ENCODE data around the gene PRMT1.

PRMT1 gene

GRCh38 chr19:49677231-49677900 lies at the start of gene PRMT1:
TSS of gene PRMT1 (plus strand) at chr19:49677271. CDS start at chr19:49677281, 10 bp downstream.
- Histone ChIP-seq H3K36me3 (ENCODE audit: insufficient read depth, low read length) (peaks cover 21% of the 10 kb centered on the region), H3K27me3 (ENCODE audit: insufficient read depth, low read length) (no peaks in the 10 kb centered on the region), H3F3A (ENCODE audit: insufficient read depth, low read length) (peaks cover 6% of the 10 kb centered on the region; the same call in 1 of the 2 replicates), H3K9me3 (ENCODE audit: low read length) (no peaks in the 10 kb centered on the region), H3K9ac (ENCODE audit: low read length) (peak within 1 kb of the TSS; percentile 97), H3K4me3 (ENCODE audit: low read depth, low read length, poor library complexity, severe bottlenecking) (peak within 1 kb of the TSS; percentile 89), H3K4me2 (ENCODE audit: low read length) (peak within 1 kb of the TSS; percentile 90), H3K79me2 (ENCODE audit: insufficient read depth, low read length) (peaks cover 31% of the 10 kb centered on the region), H3K27ac (ENCODE audit: low read depth, low read length, poor library complexity, severe bottlenecking) (peak within 1 kb of the TSS; percentile 92), H2AFZ (ENCODE audit: low read length) (no peak within 1 kb of the TSS), H3K9me2 (ENCODE audit: low read depth, low read length) (no peaks in the 10 kb centered on the region), H4K20me1 (ENCODE audit: insufficient read depth, low read length) (no peaks in the 10 kb centered on the region), H3K4me1 (ENCODE audit: insufficient read depth, low read length, severe bottlenecking) (peaks cover 60% of the 10 kb centered on the region)
- no peak for TF ChIP-seq CTCF (IDR thresholded peaks at IDR 0.05; ENCODE audit: low read length)
- TF ChIP-seq EZH2 (IDR thresholded peaks at IDR 0.05; ENCODE audit: borderline replicate concordance, low read length) = no peak

GRCh38 chr19:49629659-49630058 lies 47.4 kb upstream of the PRMT1 start:
- Histone ChIP-seq H3K9me2 (ENCODE audit: low read depth, low read length) (no peaks in the 10 kb centered on the region), H3K9ac (ENCODE audit: low read length) (no peak overlapping the region), H3K27ac (ENCODE audit: low read depth, low read length, poor library complexity, severe bottlenecking) (no peak overlapping the region), H3K4me2 (ENCODE audit: low read length) (no peak overlapping the region), H3K9me3 (ENCODE audit: low read length) (no peaks in the 10 kb centered on the region), H2AFZ (ENCODE audit: low read length) (no peak overlapping the region), H4K20me1 (ENCODE audit: insufficient read depth, low read length) (no peaks in the 10 kb centered on the region), H3K4me1 (ENCODE audit: insufficient read depth, low read length, severe bottlenecking) (no peaks in the 10 kb centered on the region), H3K27me3 (ENCODE audit: insufficient read depth, low read length) (no peaks in the 10 kb centered on the region), H3K36me3 (ENCODE audit: insufficient read depth, low read length) (peaks cover 28% of the 10 kb centered on the region), H3K79me2 (ENCODE audit: insufficient read depth, low read length) (no peaks in the 10 kb centered on the region), H3F3A (ENCODE audit: insufficient read depth, low read length) (no peaks in the 10 kb centered on the region), H3K4me3 (ENCODE audit: low read depth, low read length, poor library complexity, severe bottlenecking) (no peak overlapping the region)
- TF ChIP-seq CTCF (IDR thresholded peaks at IDR 0.05; ENCODE audit: low read length) (no peak), EZH2 (IDR thresholded peaks at IDR 0.05; ENCODE audit: borderline replicate concordance, low read length) (no peak)

- Histone ChIP-seq H3K27ac (ENCODE audit: low read depth, low read length, poor library complexity, severe bottlenecking) (no peak overlapping the region), H3K9me3 (ENCODE audit: low read length) (no peaks in the 10 kb centered on the region), H3K36me3 (ENCODE audit: insufficient read depth, low read length) (peaks cover 19% of the 10 kb centered on the region)
Measured at GRCh38 chr19:49631014-49631588, 46.0 kb upstream of the PRMT1 start.

More at GRCh38 chr19:49631014-49631588, 46.0 kb upstream of the PRMT1 start:
- Histone ChIP-seq H3K9ac (ENCODE audit: low read length) (no peak overlapping the region), H3K4me2 (ENCODE audit: low read length) (no peak overlapping the region), H3K4me3 (ENCODE audit: low read depth, low read length, poor library complexity, severe bottlenecking) (no peak overlapping the region), H3F3A (ENCODE audit: insufficient read depth, low read length) (no peaks in the 10 kb centered on the region), H2AFZ (ENCODE audit: low read length) (no peak overlapping the region), H3K27me3 (ENCODE audit: insufficient read depth, low read length) (no peaks in the 10 kb centered on the region), H3K79me2 (ENCODE audit: insufficient read depth, low read length) (no peaks in the 10 kb centered on the region), H3K4me1 (ENCODE audit: insufficient read depth, low read length, severe bottlenecking) (no peaks in the 10 kb centered on the region), H3K9me2 (ENCODE audit: low read depth, low read length) (no peaks in the 10 kb centered on the region), H4K20me1 (ENCODE audit: insufficient read depth, low read length) (no peaks in the 10 kb centered on the region)
- TF ChIP-seq CTCF (IDR thresholded peaks at IDR 0.05; ENCODE audit: low read length) (no peak), EZH2 (IDR thresholded peaks at IDR 0.05; ENCODE audit: borderline replicate concordance, low read length) (no peak)

All from OCI-LY1 (cell line).